GM23338 (cell line): ENCODE results near the gene COL9A3. TPM values are rescaled to one million over a fixed set of nuclear protein-coding genes. Genes with fewer than 3 reads are reported as not detected.

ENCODE experiments used
- ATAC-seq: fragments of 200-7000 bp; cut with Tn5 transposase; 3 replicates; pipeline ENCODE4 v1.9.1; 2020
- DNase-seq: peaks from one replicate; pipeline ENCODE4 v3.0.0-alpha.2; 2015; ENCODE audit warnings: low spot score
- H2AFZ ChIP-seq: fragments of 200-600 bp; sonication (generic); 2 replicates; pipeline ENCODE4 v1.8.0; 2016; ENCODE audit warnings: antibody characterized with exemption, mild to moderate bottlenecking, moderate library complexity
- H3F3A ChIP-seq: fragments of 200-600 bp; sonication (generic); replicated peaks from 2 replicates; pipeline ENCODE4 v1.8.0; 2017; ENCODE audit warnings: antibody characterized with exemption, mixed run types, low read depth
- H3K27ac ChIP-seq: fragments of 200-600 bp; sonication (generic); 2 replicates; pipeline ENCODE4 v1.6.1; 2016; ENCODE audit warnings: low read depth
- H3K27me3 ChIP-seq: fragments of 200-600 bp; sonication (generic); 2 replicates; pipeline ENCODE4 v1.8.0; 2016; ENCODE audit warnings: mild to moderate bottlenecking, mixed run types, moderate library complexity; ENCODE audit not compliant: insufficient read depth
- H3K36me3 ChIP-seq: fragments of 200-600 bp; sonication (generic); 2 replicates; pipeline ENCODE4 v1.8.0; 2016; ENCODE audit warnings: mild to moderate bottlenecking; ENCODE audit not compliant: insufficient read depth
- H3K4me1 ChIP-seq: fragments of 200-600 bp; sonication (generic); 2 replicates; pipeline ENCODE4 v1.8.0; 2016; ENCODE audit warnings: mild to moderate bottlenecking, moderate library complexity; ENCODE audit not compliant: insufficient read depth
- H3K4me2 ChIP-seq: fragments of 200-600 bp; sonication (generic); 2 replicates; pipeline ENCODE4 v1.7.1; 2017; ENCODE audit warnings: mixed run types
- H3K4me3 ChIP-seq: fragments of 200-600 bp; sonication (generic); 2 replicates; pipeline ENCODE4 v1.6.1; 2016; ENCODE audit warnings: mixed run types
- H3K79me2 ChIP-seq: fragments of 200-600 bp; sonication (generic); replicated peaks from 2 replicates; pipeline ENCODE4 v1.8.0; 2017; ENCODE audit warnings: mild to moderate bottlenecking; ENCODE audit not compliant: insufficient read depth
- H3K9me2 ChIP-seq: fragments of 200-600 bp; sonication (generic); 2 replicates; pipeline ENCODE4 v1.8.0; 2017; ENCODE audit not compliant: insufficient read depth
- H4K20me1 ChIP-seq: fragments of 200-600 bp; sonication (generic); replicated peaks from 2 replicates; pipeline ENCODE4 v1.8.0; 2017; ENCODE audit warnings: mild to moderate bottlenecking; ENCODE audit not compliant: insufficient read depth
- H3K27ac Mint-ChIP-seq: 2 replicates; pipeline ENCODE4 v1.8.0; 2020; ENCODE audit warnings: inconsistent platforms, mild to moderate bottlenecking, moderate library complexity, mixed read lengths
- H3K27me3 Mint-ChIP-seq: 3 replicates; pipeline ENCODE4 v1.8.0; 2022; ENCODE audit warnings: low read depth, mild to moderate bottlenecking, moderate library complexity, mixed read lengths, inconsistent platforms; ENCODE audit not compliant: insufficient read depth, poor library complexity
- H3K36me3 Mint-ChIP-seq: 3 replicates; pipeline ENCODE4 v1.8.0; 2021; ENCODE audit warnings: low read depth, mild to moderate bottlenecking, inconsistent platforms, moderate library complexity, mixed read lengths
- H3K4me1 Mint-ChIP-seq: 3 replicates; pipeline ENCODE4 v1.8.0; 2020; ENCODE audit warnings: mild to moderate bottlenecking, inconsistent platforms, mixed read lengths
- H3K4me3 Mint-ChIP-seq: 3 replicates; pipeline ENCODE4 v1.8.0; 2021; ENCODE audit warnings: moderate library complexity, mild to moderate bottlenecking, inconsistent platforms, mixed read lengths
- H3K9me3 Mint-ChIP-seq: 3 replicates; pipeline ENCODE4 v1.8.0; 2020; ENCODE audit warnings: moderate library complexity, mild to moderate bottlenecking, inconsistent platforms, mixed read lengths
- CREB1 ChIP-seq: fragments of 250-450 bp; sonication (Bioruptor Pico); IDR thresholded peaks from 2 replicates; pipeline ENCODE4 v1.5.0; 2020; ENCODE audit warnings: low read depth, mild to moderate bottlenecking, moderate library complexity
- CTCF ChIP-seq, 2 experiments: fragments of 200-600 bp in 1 of 2; sonication (generic) in 1 of 2; conservative IDR thresholded peaks; 2 replicates each; pipeline versions ENCODE4 v1.5.1 to v1.6.1; 2016 to 2017; ENCODE audit warnings: antibody characterized with exemption in 2 of 2, low read depth in 2 of 2, mild to moderate bottlenecking in 2 of 2, moderate library complexity in 1 of 2
- ETS1 ChIP-seq: IDR thresholded peaks from 2 replicates; pipeline ENCODE4 v1.6.1; 2016; ENCODE audit warnings: antibody characterized with exemption
- EZH2phosphoT487 ChIP-seq: fragments of 200-600 bp; sonication (generic); IDR thresholded peaks from one replicate; pipeline ENCODE4 v1.8.1; 2018; ENCODE audit warnings: antibody characterized with exemption; ENCODE audit not compliant: unreplicated experiment
- JUNB ChIP-seq: IDR thresholded peaks from one replicate; pipeline ENCODE4 v1.6.1; 2016; ENCODE audit warnings: antibody characterized with exemption; ENCODE audit not compliant: unreplicated experiment
- NANOG ChIP-seq: IDR thresholded peaks from 2 replicates; pipeline ENCODE4 v1.6.1; 2016; ENCODE audit warnings: antibody characterized with exemption, borderline replicate concordance
- POLR2AphosphoS5 ChIP-seq: IDR thresholded peaks from 2 replicates; pipeline ENCODE4 v1.6.1; 2016; ENCODE audit warnings: antibody characterized with exemption, low read depth
- STAT1 ChIP-seq: IDR thresholded peaks from one replicate; pipeline ENCODE4 v1.6.1; 2016; ENCODE audit warnings: antibody characterized with exemption; ENCODE audit not compliant: unreplicated experiment
- ZNF114 ChIP-seq: fragments of 250-450 bp; sonication (Bioruptor Pico); IDR thresholded peaks from 2 replicates; pipeline ENCODE4 v1.5.0; 2020; ENCODE audit warnings: mild to moderate bottlenecking, moderate library complexity
- ZNF331 ChIP-seq: fragments of 250-450 bp; sonication (Bioruptor Pico); IDR thresholded peaks from 2 replicates; pipeline ENCODE4 v1.5.0; 2020; ENCODE audit warnings: low read depth, mild to moderate bottlenecking, moderate library complexity
- ZNF462 ChIP-seq: fragments of 250-450 bp; sonication (Bioruptor Pico); IDR thresholded peaks from 2 replicates; pipeline ENCODE4 v1.5.0; 2020; ENCODE audit warnings: mild to moderate bottlenecking, moderate library complexity
- polyA plus RNA-seq: library from polyadenylated mRNA; unstranded; fragments of >200 nt; fragmentation: Nextera tagmentation; extraction: Ambion mirVana; gene quantifications from 2 replicates; pipeline ENCODE4 v1.2.1, GENCODE V29; 2016
- total RNA-seq: library from RNA; depleted of rRNA; stranded (reverse); fragments of >200 nt; shearing (Covaris generic); gene quantifications from 2 replicates; pipeline ENCODE4 v1.2.3, GENCODE V29; 2014

The COL9A3 gene
- total and polyA plus RNA-seq, 2 experiments from 2014 or later, result 74.9 to 113 TPM

- TF ChIP-seq EZH2phosphoT487 (no peak), ETS1 (no peak), CREB1 (CRISPR knock-in tag) (no peak), POLR2AphosphoS5 (no peak), ZNF331 (CRISPR knock-in tag) (no peak), ZNF462 (no peak), JUNB (no peak)
Measured at GRCh38 chr20:62828051-62828450, 11.2 kb downstream of the COL9A3 start (continued).

- Histone ChIP-seq H3K4me1 (peaks cover 2% of the 10 kb centered on the region; the same call in 1 of the 2 replicates), H3K9me2 (no peaks in the 10 kb centered on the region), H2AFZ (no peak overlapping the region), H3K4me2 (no peak overlapping the region), H3K79me2 (no peaks in the 10 kb centered on the region), H3K27me3 (no peaks in the 10 kb centered on the region), H3F3A (peaks cover 2% of the 10 kb centered on the region; the same call in 1 of the 2 replicates), H3K4me3 (no peak overlapping the region), H3K36me3 (no peaks in the 10 kb centered on the region), H4K20me1 (no peaks in the 10 kb centered on the region), H3K27ac (no peak overlapping the region)
- H3K4me1 Mint-ChIP-seq, result peaks cover 16% of the 10 kb centered on the region
- ATAC-seq, result no peak
- no peak overlapping the region for H3K4me3 Mint-ChIP-seq
- H3K36me3 Mint-ChIP-seq, result peaks cover 4% of the 10 kb centered on the region; the same call in 2 of the 3 replicates
- H3K27me3 Mint-ChIP-seq, result peaks cover 9% of the 10 kb centered on the region
- H3K9me3 Mint-ChIP-seq, result no peaks in the 10 kb centered on the region
- no peak for DNase-seq
- H3K27ac Mint-ChIP-seq, result no peak overlapping the region; the same call in 1 of the 2 replicates
- no peak for TF ChIP-seq CTCF (conservative IDR thresholded peaks at IDR 0.05; ENCODE audit: low read depth in 2 of 2)
- TF ChIP-seq STAT1, result no peak
- no peak for TF ChIP-seq NANOG
- no peak for TF ChIP-seq ETS1
- TF ChIP-seq ZNF114, result no peak
Measured at GRCh38 chr20:62828511-62829230, 11.8 kb downstream of the COL9A3 start.
